NCI-H345 treated with DMSO at 0.1 percent for 48 hours (cell line): ENCODE measurements around the gene RBM38.

Experiments
- DNase-seq: peaks from one replicate; lab custom pipeline; 2025; ENCODE audit not compliant: unreplicated experiment; lab: John Stamatoyannopoulos, UW

RBM38 gene

GRCh38 chr20:57433657-57434389, 42.6 kb downstream of the RBM38 start:
- DNase-seq, result no peak

- DNase-seq, result no peak
Measured at GRCh38 chr20:57434390-57434700, 43.1 kb downstream of the RBM38 start.

GRCh38 chr20:57435105-57435497, 43.9 kb downstream of the RBM38 start:
- no peak for DNase-seq

GRCh38 chr20:57435498-57436222, 44.5 kb downstream of the RBM38 start:
- DNase-seq, result peak; percentile 87

- DNase-seq, result no peak
Measured at GRCh38 chr20:57436223-57436545, 45.0 kb downstream of the RBM38 start.

GRCh38 chr20:57437267-57437666, 46.1 kb downstream of the RBM38 start:
- no peak for DNase-seq

- DNase-seq, result no peak
Measured at GRCh38 chr20:57437672-57438330, 46.6 kb downstream of the RBM38 start.

- DNase-seq, result no peak
Measured at GRCh38 chr20:57438552-57438951, 47.4 kb downstream of the RBM38 start.

- DNase-seq, result peak; percentile 16
Measured at GRCh38 chr20:57439432-57439831, 48.2 kb downstream of the RBM38 start.

- no peak for DNase-seq
Measured at GRCh38 chr20:57439993-57440392, 48.8 kb downstream of the RBM38 start.

GRCh38 chr20:57440678-57441509, 49.7 kb downstream of the RBM38 start:
- DNase-seq, result no peak

GRCh38 chr20:57441510-57442154, 50.4 kb downstream of the RBM38 start:
- no peak for DNase-seq

GRCh38 chr20:57442158-57442887, 51.1 kb downstream of the RBM38 start:
- no peak for DNase-seq

GRCh38 chr20:57442888-57443239, 51.7 kb downstream of the RBM38 start:
- DNase-seq, result no peak

GRCh38 chr20:57443349-57444265, 52.4 kb downstream of the RBM38 start:
- no peak for DNase-seq

GRCh38 chr20:57444394-57445048, 53.3 kb downstream of the RBM38 start:
- DNase-seq, result no peak

- no peak for DNase-seq
Measured at GRCh38 chr20:57445298-57445697, 54.1 kb downstream of the RBM38 start.

GRCh38 chr20:57445774-57446173, 54.6 kb downstream of the RBM38 start:
- DNase-seq, result no peak
